HepG2 (cell line): ENCODE measurements around the gene CRIP1. TPM values are rescaled to one million over a fixed set of nuclear protein-coding genes. Genes with fewer than 3 reads are reported as not detected.

Source experiments
- ADNP ChIP-seq: sonication (generic); formaldehyde crosslinking; IDR thresholded peaks from 2 replicates; pipeline ENCODE4 v1.4.0; 2020; ENCODE audit warnings: missing genetic modification reagents
- ATRX ChIP-seq: sonication (generic); formaldehyde crosslinking; IDR thresholded peaks from 2 replicates; pipeline ENCODE4 v1.4.0; 2020; ENCODE audit warnings: missing genetic modification reagents, borderline replicate concordance
- BCL6 ChIP-seq: IDR thresholded peaks from 2 replicates; pipeline ENCODE4 v1.6.1; 2016; ENCODE audit warnings: missing genetic modification reagents, missing compliant biosample characterization
- CENPT ChIP-seq: sonication (generic); formaldehyde crosslinking; IDR thresholded peaks from 2 replicates; pipeline ENCODE4 v1.8.0; 2022; ENCODE audit warnings: low read depth, mild to moderate bottlenecking, moderate library complexity, missing genetic modification reagents
- FOXP1 ChIP-seq, 2 experiments: fragments of 450-650 bp in 1 of 2; IDR thresholded peaks; 2 replicates each; pipeline ENCODE4 v1.6.1; 2017 to 2018; ENCODE audit warnings: antibody characterized with exemption in 1 of 2
- MXD4 ChIP-seq: IDR thresholded peaks from 2 replicates; pipeline ENCODE4 v1.6.1; 2016; ENCODE audit warnings: mild to moderate bottlenecking, missing biosample characterization, missing genetic modification reagents
- RBM22 ChIP-seq: fragments of 200-400 bp; formaldehyde crosslinking; optimal IDR thresholded peaks from 2 replicates; pipeline ENCODE3; 2017; ENCODE audit warnings: mild to moderate bottlenecking, low read length, moderate library complexity
- RXRB ChIP-seq: IDR thresholded peaks from 2 replicates; pipeline ENCODE4 v1.6.1; 2016; ENCODE audit warnings: borderline replicate concordance, missing genetic modification reagents, missing compliant biosample characterization
- SKI ChIP-seq: fragments of 450-650 bp; IDR thresholded peaks from one replicate; pipeline ENCODE4 v1.6.1; 2018; ENCODE audit warnings: mild to moderate bottlenecking; ENCODE audit not compliant: partially characterized antibody
- SRY ChIP-seq: sonication (generic); formaldehyde crosslinking; IDR thresholded peaks from 2 replicates; pipeline ENCODE4 v1.8.0; 2022; ENCODE audit warnings: mild to moderate bottlenecking, missing genetic modification reagents
- TSC22D2 ChIP-seq: sonication (generic); formaldehyde crosslinking; IDR thresholded peaks from 2 replicates; pipeline ENCODE4 v1.5.1; 2020; ENCODE audit warnings: missing genetic modification reagents, mild to moderate bottlenecking, borderline replicate concordance
- ZBTB4 ChIP-seq: sonication (generic); formaldehyde crosslinking; IDR thresholded peaks from 2 replicates; pipeline ENCODE4 v1.4.0; 2020; ENCODE audit warnings: missing genetic modification reagents, mild to moderate bottlenecking, borderline replicate concordance
- ZNF17 ChIP-seq: sonication (generic); formaldehyde crosslinking; IDR thresholded peaks from 2 replicates; pipeline ENCODE4 v1.5.0; 2020; ENCODE audit warnings: mild to moderate bottlenecking, missing genetic modification reagents
- ZNF235 ChIP-seq: sonication (generic); formaldehyde crosslinking; IDR thresholded peaks from 2 replicates; pipeline ENCODE4 v1.8.1; 2023; ENCODE audit warnings: mild to moderate bottlenecking, missing genetic modification reagents, borderline replicate concordance
- ZNF263 ChIP-seq: sonication (generic); formaldehyde crosslinking; IDR thresholded peaks from 2 replicates; pipeline ENCODE4 v1.4.0; 2020; ENCODE audit warnings: missing genetic modification reagents
- ZNF770 ChIP-seq: sonication (generic); formaldehyde crosslinking; IDR thresholded peaks from 2 replicates; pipeline ENCODE4 v1.5.0; 2020; ENCODE audit warnings: mild to moderate bottlenecking, missing genetic modification reagents
- polyA plus RNA-seq, 8 experiments: library from polyadenylated mRNA; depleted of rRNA in 3 of 8; stranded (reverse) in 7 of 8; unstranded in 1 of 8; fragments of >200 nt; fragmentation: Illumina TruSeq in 4 of 8; extraction: Trizol in 4 of 8; gene quantifications; 2 replicates each; pipeline versions ENCODE4 v1.2.1 to v1.2.3, GENCODE V29; 2011 to 2016; ENCODE audit warnings: low read depth in 4 of 8, missing spikeins in 1 of 8, mixed read lengths in 1 of 8; ENCODE audit not compliant: insufficient read depth in 1 of 8
- total RNA-seq, 5 experiments: library from RNA; depleted of rRNA; stranded (reverse); fragments of >200 nt; fragmentation: Illumina TruSeq; extraction: Trizol; gene quantifications; 2 replicates each; pipeline ENCODE4 v1.2.3, GENCODE V29; 2016; ENCODE audit warnings: low read depth in 1 of 5
- TF ChIP-seq, protein P1 (sequence below): sonication (generic); formaldehyde crosslinking; IDR thresholded peaks from 2 replicates; pipeline ENCODE4 v1.4.0; 2020; ENCODE audit warnings: missing genetic modification reagents
- TF ChIP-seq, protein P2 (sequence below): sonication (generic); formaldehyde crosslinking; IDR thresholded peaks from 2 replicates; pipeline ENCODE4 v1.4.0; 2020; ENCODE audit warnings: mild to moderate bottlenecking, missing genetic modification reagents
- TF ChIP-seq, protein P3 (sequence below): sonication (generic); formaldehyde crosslinking; IDR thresholded peaks from 2 replicates; pipeline ENCODE4 v1.4.0; 2020; ENCODE audit warnings: missing genetic modification reagents; ENCODE audit errors: not compliant biosample characterization

The CRIP1 gene
- total and polyA plus RNA-seq, 2 of the 13 experiments (the other 11 are each of a cell fraction or from before 2014, with no cell fraction given): 53.9 to 59.5 TPM

GRCh38 chr14:105495990-105496830 lies 9.5 kb downstream of the CRIP1 start (continued):
- TF ChIP-seq TSC22D2 (CRISPR knock-in tag) (peak; percentile 34; the same call in 1 of the 2 replicates), CENPT (CRISPR knock-in tag) (no peak), ZBTB4 (no peak), BCL6 (CRISPR knock-in tag) (peak; percentile 57; the same call in 1 of the 2 replicates), ZNF17 (CRISPR knock-in tag) (no peak), MXD4 (CRISPR knock-in tag) (no peak), ZNF263 (peak; percentile 47; the same call in 1 of the 2 replicates), SRY (CRISPR knock-in tag) (0 out of 2 replicates have a peak, but pooled peaks have one; percentile 46), ZNF770 (CRISPR knock-in tag) (no peak), ATRX (CRISPR knock-in tag) (no peak), RXRB (CRISPR knock-in tag) (peak; percentile 85), ZNF235 (CRISPR knock-in tag) (no peak), RBM22 (peak; percentile 84), ADNP (CRISPR knock-in tag) (no peak), SKI (peak; percentile 67), FOXP1 (IDR thresholded peaks at IDR 0.05) (no peak), FOXP1 (CRISPR knock-in tag; IDR thresholded peaks at IDR 0.05) (0 out of 2 replicates have a peak, but pooled peaks have one; percentile 4)
- TF ChIP-seq, protein P1, sequence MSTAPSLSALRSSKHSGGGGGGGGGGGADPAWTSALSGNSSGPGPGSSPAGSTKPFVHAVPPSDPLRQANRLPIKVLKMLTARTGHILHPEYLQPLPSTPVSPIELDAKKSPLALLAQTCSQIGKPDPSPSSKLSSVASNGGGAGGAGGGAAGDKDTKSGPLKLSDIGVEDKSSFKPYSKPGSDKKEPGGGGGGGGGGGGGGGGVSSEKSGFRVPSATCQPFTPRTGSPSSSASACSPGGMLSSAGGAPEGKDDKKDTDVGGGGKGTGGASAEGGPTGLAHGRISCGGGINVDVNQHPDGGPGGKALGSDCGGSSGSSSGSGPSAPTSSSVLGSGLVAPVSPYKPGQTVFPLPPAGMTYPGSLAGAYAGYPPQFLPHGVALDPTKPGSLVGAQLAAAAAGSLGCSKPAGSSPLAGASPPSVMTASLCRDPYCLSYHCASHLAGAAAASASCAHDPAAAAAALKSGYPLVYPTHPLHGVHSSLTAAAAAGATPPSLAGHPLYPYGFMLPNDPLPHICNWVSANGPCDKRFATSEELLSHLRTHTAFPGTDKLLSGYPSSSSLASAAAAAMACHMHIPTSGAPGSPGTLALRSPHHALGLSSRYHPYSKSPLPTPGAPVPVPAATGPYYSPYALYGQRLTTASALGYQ: 0 out of 2 replicates have a peak, but pooled peaks have one; percentile 18
- TF ChIP-seq, protein P2, sequence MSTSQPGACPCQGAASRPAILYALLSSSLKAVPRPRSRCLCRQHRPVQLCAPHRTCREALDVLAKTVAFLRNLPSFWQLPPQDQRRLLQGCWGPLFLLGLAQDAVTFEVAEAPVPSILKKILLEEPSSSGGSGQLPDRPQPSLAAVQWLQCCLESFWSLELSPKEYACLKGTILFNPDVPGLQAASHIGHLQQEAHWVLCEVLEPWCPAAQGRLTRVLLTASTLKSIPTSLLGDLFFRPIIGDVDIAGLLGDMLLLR (CRISPR knock-in tag): peak; percentile 84
- TF ChIP-seq, protein P3, sequence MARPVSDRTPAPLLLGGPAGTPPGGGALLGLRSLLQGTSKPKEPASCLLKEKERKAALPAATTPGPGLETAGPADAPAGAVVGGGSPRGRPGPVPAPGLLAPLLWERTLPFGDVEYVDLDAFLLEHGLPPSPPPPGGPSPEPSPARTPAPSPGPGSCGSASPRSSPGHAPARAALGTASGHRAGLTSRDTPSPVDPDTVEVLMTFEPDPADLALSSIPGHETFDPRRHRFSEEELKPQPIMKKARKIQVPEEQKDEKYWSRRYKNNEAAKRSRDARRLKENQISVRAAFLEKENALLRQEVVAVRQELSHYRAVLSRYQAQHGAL (CRISPR knock-in tag): no peak
